Measurements from ENCODE around the gene ZNF106.

- TF ChIP-seq CTCF (IDR thresholded peaks at IDR 0.05; ENCODE audit: poor library complexity) = no peak
- no peak for TF ChIP-seq EZH2 (IDR thresholded peaks at IDR 0.05; ENCODE audit: borderline replicate concordance)
- TF ChIP-seq EZH2phosphoT487 (IDR thresholded peaks at IDR 0.05; ENCODE audit: low read depth, severe bottlenecking, unreplicated experiment) = no peak
Observed at GRCh38 chr15:42495361-42496212, 4.6 kb upstream of the ZNF106 start, which contains the start of gene SNAP23.

Measured in hepatocyte (in vitro differentiated cells).